Measurements from ENCODE around the gene EMC6.

Gene EMC6

DNA sequence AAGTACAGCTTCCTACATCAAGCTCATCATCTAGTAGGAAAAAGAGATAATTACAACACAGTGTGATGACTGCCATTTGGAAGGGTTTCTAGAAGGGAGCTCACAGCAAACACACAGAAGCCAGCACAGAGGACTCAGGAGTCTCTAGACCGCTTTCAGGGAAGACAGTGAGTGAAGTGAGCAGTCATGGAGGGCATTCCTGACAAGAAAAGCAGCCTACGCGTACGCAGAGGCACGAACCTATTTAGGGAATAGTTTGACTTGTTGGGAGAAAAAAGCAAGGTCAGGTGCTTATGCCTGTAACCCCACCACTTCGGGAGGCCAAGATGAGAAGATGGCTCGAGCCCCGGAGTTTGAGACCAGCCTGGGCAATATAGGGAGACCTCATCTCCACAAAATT lies 46.7 kb downstream of the EMC6 start:
- DNase-seq, result no peak

DNA sequence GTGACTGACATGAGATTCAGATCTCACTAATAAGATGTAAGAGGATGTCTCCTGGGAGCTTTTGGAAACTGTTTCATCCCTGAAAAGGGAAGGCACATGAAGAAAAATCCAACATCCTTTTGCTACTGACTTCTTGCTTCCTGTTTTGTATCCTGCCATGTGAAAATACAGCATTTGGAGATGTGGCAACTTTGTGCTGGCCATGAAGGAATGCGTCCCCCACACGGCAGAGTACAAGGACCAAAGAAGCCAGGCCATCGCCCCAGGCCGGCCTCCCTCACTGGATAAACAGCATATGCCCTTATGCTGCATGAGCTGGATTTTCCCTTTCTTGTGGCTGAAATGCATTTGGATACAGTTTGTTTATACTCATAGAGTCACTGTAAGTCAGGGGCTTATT lies 49.6 kb downstream of the EMC6 start:
- DNase-seq, result no peak

DNA sequence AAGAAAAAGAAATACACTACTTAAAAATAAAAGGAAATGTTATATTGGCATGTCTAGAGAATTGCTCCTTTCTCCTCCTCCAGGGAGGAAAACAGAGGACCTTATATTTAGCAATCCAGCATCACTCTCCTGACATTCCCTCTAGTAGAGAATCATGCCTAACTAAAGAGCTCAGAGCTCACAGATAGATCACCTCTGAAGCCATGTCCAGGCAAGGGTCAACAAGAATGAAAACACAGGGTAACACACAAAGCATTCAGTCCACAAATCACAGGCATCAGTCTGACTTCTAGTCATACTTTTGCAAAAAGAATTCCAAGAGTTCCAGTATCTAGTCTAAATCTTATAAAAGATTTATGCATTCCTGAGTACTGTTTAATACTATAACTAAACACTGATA lies 50.7 kb downstream of the EMC6 start:
- DNase-seq, result no peak
